ENCODE measurements around the gene HTT-AS.

HTT-AS gene

DNA sequence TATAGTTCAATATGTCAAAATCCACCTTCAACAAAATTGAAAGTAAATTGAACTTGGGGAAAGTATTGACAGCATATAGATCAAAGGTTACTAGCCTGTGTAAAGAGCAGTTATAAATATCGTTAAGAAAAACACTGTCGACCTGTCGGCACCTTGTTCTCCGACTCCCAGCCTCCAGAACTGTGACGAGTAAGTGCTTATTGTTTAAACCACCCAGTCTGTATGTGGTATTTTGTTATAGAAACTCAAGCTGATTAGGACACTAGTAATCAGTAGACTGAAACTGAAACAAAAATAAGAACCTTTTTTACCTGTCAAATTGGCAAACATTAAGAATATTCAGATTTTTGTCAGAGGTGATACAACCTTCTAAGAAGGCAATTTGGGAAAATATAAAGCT, 17.1 kb upstream of the HTT-AS start:
- TF ChIP-seq, protein P1, sequence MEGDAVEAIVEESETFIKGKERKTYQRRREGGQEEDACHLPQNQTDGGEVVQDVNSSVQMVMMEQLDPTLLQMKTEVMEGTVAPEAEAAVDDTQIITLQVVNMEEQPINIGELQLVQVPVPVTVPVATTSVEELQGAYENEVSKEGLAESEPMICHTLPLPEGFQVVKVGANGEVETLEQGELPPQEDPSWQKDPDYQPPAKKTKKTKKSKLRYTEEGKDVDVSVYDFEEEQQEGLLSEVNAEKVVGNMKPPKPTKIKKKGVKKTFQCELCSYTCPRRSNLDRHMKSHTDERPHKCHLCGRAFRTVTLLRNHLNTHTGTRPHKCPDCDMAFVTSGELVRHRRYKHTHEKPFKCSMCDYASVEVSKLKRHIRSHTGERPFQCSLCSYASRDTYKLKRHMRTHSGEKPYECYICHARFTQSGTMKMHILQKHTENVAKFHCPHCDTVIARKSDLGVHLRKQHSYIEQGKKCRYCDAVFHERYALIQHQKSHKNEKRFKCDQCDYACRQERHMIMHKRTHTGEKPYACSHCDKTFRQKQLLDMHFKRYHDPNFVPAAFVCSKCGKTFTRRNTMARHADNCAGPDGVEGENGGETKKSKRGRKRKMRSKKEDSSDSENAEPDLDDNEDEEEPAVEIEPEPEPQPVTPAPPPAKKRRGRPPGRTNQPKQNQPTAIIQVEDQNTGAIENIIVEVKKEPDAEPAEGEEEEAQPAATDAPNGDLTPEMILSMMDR (IDR thresholded peaks at IDR 0.05; ENCODE audit: control insufficient read depth, extremely low read depth, insufficient read depth): no peak
- H3K4me3 ChIP-seq (ENCODE audit: low read depth, low read length): no peak overlapping the region
- DNase-seq (ENCODE audit: low read depth): no peak

DNA sequence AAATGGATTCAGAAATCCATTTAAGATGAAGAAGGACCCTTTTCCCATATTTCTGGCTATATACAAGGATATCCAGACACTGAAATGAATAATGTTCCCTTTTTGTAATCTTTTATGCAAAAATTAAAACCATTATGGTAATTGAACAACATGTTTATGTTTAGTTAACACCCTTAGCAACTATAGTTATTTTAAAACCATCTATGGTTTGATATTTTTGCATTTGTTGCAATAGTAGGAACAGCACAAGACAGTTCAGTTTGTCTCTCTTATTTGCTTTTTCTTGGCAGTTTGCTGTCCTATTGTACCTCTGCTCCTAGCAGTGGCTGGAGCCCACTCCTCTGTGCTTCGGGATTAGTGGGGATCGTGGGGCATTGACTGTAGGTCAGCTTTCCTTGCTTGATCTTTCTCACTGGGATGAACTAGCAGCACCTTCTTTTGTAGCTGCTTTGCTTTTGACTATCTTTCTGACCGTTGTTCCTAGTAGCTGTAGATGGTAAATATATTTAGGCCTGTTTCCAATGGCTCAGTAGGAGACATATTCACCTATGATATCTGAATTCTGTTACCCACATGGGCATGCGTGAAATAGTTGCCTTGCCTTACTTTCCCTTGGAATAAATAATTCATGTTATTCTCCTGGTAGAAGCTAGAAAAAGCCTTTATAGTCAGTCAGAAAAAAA, 12.9 kb upstream of the HTT-AS start:
- no peak for DNase-seq (ENCODE audit: low read depth)
- TF ChIP-seq, protein P1 (IDR thresholded peaks at IDR 0.05; ENCODE audit: control insufficient read depth, extremely low read depth, insufficient read depth): no peak
- H3K4me3 ChIP-seq (ENCODE audit: low read depth, low read length): no peak overlapping the region

DNA sequence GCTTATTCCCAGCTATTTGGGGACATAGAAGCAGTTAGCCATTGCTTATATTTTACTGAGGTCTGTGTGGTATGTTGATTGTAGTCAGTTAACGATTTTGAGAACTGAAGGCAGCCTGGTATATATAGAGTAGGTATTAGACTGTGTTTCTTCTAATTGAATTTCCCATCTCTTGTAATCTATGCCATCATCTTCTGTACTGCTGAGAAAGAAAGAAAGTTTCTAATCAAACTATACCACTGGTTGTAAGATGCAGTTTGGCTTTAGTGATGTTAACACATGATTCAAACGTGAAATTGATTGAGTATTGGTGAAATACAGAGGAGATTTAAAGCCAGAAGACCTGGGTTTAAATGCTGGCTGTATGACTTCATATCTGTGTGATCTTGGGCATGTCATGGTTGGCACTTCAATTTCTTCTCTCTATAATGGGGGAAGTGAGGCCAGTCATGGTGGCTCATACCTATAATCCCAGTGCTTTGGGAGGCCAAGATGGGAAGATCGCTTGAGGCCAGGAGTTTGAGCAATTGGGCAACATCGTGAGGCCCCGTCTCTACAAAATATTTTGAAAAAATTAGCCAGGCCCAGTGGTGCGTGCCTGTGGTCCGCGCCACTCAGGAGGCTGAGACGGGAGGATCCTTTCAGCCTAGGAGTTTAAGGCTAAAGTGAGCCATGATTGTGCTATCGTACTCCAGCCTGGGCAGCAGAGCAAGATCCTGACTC, 11.8 kb upstream of the HTT-AS start:
- DNase-seq (ENCODE audit: low read depth): no peak
- H3K4me3 ChIP-seq (ENCODE audit: low read depth, low read length): no peak overlapping the region
- TF ChIP-seq, protein P1 (IDR thresholded peaks at IDR 0.05; ENCODE audit: control insufficient read depth, extremely low read depth, insufficient read depth): no peak

DNA sequence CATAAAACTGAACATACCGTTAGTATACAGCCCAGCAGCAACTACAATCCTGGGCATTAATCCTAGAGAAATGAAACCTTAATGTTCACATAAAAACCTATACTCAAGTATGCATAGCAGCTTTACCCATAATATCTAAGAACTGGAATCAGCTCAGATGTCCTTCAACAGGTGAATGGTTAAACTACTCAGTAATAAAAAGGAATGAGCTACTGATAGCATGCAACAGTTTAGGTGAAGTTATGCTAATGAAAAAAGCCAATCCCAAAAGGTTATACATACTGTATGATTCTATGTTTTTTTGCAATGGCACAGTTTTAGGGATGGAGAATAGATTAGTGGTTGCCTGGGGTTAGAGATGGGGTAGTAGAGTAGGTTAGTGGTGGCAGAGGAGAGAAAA, 9.4 kb upstream of the HTT-AS start:
- no peak overlapping the region for H3K4me3 ChIP-seq (ENCODE audit: low read depth, low read length)
- TF ChIP-seq, protein P1 (IDR thresholded peaks at IDR 0.05; ENCODE audit: control insufficient read depth, extremely low read depth, insufficient read depth): no peak
- DNase-seq (ENCODE audit: low read depth): no peak

DNA sequence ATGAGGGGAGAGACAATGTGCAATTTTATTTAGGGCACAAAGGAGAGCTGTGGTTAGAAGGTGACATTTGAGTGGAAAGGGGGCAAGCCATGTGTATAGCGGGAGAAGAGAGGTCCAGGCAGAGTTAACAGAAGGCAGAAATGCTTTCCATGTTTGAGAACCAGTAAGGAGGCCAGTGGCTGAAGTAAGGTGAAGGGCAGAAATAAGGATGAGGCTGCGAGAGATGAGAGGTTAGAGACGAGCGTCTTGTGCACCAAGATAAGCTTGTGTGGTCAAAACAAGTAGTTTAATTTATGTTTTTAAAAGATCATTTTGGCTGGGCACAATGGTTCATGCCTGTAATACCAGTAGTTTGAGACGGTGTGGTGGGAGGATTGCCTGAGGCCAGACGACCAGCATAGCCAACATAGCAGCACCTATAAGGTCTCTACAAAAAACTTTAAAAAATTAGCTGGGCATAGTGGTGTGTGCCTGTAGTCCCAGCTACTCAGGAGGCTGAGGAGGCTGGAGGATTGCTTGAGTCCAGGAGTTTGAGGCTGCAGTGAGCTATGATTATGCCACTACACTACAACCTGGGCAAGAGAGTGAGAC, 8.7 kb upstream of the HTT-AS start:
- no peak overlapping the region for H3K4me3 ChIP-seq (ENCODE audit: low read depth, low read length)
- TF ChIP-seq, protein P1 (IDR thresholded peaks at IDR 0.05; ENCODE audit: control insufficient read depth, extremely low read depth, insufficient read depth): no peak
- DNase-seq (ENCODE audit: low read depth): no peak

DNA sequence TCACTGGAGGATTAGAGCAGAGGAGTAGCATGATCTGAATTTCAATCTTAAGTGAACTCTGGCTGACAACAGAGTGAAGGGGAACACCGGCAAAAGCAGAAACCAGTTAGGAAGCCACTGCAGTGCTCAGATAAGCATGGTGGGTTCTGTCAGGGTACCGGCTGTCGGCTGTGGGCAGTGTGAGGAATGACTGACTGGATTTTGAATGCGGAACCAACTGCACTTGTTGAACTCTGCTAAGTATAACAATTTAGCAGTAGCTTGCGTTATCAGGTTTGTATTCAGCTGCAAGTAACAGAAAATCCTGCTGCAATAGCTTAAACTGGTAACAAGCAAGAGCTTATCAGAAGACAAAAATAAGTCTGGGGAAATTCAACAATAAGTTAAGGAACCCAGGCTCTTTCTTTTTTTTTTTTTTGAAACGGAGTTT, 5.4 kb upstream of the HTT-AS start:
- no peak overlapping the region for H3K4me3 ChIP-seq (ENCODE audit: low read depth, low read length)
- DNase-seq (ENCODE audit: low read depth): no peak
- TF ChIP-seq, protein P1 (IDR thresholded peaks at IDR 0.05; ENCODE audit: control insufficient read depth, extremely low read depth, insufficient read depth): no peak
